Adrenal gland (tissue), 5 donors: ENCODE results near the gene MOCS3.

Experiments
- POLR2A ChIP-seq, 2 donors: fragments of 450-650 bp; IDR thresholded peaks; one replicate each; pipeline ENCODE4 v1.6.1; 2017; ENCODE audit warnings: antibody characterized with exemption in 2 of 2, mild to moderate bottlenecking in 2 of 2, moderate library complexity in 1 of 2
- TF ChIP-seq, protein P1 (sequence below), 6 experiments: fragments of 450-650 bp in 4 of 6; fragments of 200-600 bp in 2 of 6; sonication (generic) in 1 of 6; IDR thresholded peaks; 1 replicate in 5 of 6; 2 replicates in 1 of 6; pipeline versions ENCODE4 v1.5.1 to v1.8.0; 2016 to 2021; ENCODE audit warnings: antibody characterized with exemption in 6 of 6, mild to moderate bottlenecking in 2 of 6, moderate library complexity in 1 of 6
- donor health status: DM: no; HTN: no; CAD: no.

DNA sequence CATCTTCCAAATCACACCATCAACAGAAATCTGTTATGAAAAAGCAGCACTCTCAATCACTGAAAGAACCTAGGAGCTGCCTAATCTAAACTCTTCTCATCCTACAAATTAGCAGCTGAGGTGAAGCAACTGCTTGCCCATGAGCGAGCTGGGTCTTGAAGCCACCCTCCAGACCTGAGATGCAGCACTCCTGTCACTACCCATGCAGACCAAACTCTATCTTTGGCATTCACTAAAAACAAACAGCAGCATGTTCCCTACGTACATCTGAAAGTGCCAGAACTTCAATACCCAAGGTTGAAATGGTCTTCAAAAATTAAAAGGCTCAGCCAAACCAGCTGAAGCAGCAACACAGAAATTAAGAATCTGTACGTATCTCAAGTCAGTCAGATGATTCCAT is 41.7 kb upstream of the MOCS3 start:
- TF ChIP-seq, protein P1, sequence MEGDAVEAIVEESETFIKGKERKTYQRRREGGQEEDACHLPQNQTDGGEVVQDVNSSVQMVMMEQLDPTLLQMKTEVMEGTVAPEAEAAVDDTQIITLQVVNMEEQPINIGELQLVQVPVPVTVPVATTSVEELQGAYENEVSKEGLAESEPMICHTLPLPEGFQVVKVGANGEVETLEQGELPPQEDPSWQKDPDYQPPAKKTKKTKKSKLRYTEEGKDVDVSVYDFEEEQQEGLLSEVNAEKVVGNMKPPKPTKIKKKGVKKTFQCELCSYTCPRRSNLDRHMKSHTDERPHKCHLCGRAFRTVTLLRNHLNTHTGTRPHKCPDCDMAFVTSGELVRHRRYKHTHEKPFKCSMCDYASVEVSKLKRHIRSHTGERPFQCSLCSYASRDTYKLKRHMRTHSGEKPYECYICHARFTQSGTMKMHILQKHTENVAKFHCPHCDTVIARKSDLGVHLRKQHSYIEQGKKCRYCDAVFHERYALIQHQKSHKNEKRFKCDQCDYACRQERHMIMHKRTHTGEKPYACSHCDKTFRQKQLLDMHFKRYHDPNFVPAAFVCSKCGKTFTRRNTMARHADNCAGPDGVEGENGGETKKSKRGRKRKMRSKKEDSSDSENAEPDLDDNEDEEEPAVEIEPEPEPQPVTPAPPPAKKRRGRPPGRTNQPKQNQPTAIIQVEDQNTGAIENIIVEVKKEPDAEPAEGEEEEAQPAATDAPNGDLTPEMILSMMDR (IDR thresholded peaks at IDR 0.05), result no peak
- no peak for TF ChIP-seq POLR2A (IDR thresholded peaks at IDR 0.05)
